Measurements from ENCODE around the gene APEH.

APEH gene

DNA sequence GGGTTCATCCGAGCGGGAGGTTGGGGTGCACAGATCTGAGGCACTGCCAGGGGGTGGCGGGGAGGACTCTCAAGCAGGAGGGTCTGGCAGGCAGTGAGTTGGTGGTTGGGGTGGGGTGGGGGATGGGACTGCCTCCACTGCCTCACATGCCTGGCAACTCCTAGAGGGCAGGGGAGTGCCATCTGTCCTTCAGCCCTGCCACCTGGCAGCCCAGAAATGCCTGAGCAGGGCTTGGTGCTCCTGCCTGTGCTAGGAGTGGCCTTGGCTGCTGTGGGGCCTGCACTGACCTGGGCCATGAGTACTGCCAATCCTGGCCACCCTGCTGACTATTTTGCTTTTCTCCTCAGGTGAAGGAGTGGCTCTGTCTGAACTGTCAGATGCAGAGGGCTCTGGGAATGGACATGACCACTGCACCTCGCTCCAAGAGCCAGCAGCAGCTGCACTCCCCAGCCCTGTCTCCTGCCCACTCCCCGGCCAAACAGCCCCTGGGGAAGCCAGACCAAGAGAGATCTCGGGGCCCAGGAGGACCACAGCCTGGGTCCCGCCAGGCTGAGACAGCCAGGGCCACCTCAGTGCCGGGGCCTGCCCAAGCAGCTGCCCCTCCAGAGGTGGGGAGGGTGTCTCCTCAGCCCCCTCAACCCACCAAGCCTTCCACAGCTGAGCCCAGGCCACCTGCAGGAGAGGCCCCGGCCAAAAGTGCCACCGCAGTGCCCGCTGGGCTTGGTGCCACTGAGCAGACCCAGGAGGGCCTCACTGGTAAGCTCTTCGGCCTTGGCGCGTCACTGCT lies 32.0 kb upstream of the APEH start:
- TF ChIP-seq, protein P1, sequence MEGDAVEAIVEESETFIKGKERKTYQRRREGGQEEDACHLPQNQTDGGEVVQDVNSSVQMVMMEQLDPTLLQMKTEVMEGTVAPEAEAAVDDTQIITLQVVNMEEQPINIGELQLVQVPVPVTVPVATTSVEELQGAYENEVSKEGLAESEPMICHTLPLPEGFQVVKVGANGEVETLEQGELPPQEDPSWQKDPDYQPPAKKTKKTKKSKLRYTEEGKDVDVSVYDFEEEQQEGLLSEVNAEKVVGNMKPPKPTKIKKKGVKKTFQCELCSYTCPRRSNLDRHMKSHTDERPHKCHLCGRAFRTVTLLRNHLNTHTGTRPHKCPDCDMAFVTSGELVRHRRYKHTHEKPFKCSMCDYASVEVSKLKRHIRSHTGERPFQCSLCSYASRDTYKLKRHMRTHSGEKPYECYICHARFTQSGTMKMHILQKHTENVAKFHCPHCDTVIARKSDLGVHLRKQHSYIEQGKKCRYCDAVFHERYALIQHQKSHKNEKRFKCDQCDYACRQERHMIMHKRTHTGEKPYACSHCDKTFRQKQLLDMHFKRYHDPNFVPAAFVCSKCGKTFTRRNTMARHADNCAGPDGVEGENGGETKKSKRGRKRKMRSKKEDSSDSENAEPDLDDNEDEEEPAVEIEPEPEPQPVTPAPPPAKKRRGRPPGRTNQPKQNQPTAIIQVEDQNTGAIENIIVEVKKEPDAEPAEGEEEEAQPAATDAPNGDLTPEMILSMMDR (IDR thresholded peaks at IDR 0.05; ENCODE audit: insufficient read depth, missing control alignments): no peak

DNA sequence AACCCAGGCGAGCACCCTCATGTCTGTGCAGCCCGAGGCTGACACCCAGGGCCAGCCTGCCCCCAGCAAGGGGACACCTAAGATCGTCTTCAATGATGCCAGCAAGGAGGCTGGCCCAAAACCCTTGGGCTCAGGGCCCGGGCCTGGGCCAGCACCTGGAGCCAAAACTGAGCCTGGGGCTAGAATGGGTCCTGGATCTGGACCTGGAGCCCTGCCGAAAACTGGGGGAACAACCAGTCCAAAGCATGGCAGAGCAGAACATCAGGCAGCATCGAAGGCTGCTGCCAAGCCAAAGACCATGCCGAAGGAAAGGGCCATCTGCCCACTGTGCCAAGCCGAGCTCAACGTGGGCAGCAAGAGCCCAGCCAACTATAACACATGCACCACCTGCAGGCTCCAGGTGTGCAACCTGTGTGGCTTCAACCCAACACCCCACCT lies 31.4 kb upstream of the APEH start:
- FAIRE-seq: no peak
- DNase-seq (ENCODE audit: insufficient read length, low spot score): no peak
- TF ChIP-seq, protein P1 (IDR thresholded peaks at IDR 0.05; ENCODE audit: insufficient read depth, missing control alignments): no peak

More for the DNA sequence above, 32.0 kb upstream of the APEH start:
- DNase-seq (ENCODE audit: insufficient read length, low spot score) (no peak), FAIRE-seq (no peak)

DNA sequence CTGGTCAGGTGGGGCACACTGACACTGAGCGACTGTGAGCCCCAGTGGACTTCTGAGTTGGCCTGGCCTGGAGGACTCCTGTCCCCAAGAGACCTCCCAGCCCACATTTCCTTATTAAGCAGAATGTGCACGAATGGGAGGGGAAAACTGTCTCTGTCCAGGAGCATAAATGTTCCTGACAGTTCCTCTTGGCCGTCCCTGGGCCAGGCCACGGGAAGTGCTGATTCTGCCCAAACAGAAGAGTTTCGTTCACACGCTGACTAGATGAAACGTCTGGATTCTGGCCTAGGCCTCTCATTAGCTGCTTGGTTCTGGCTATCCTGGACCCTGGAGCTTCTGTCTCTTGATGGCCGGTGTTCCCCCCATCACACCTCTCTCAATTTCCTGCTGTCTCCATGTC lies 29.5 kb upstream of the APEH start:
- FAIRE-seq (no peak), DNase-seq (ENCODE audit: insufficient read length, low spot score) (no peak)
- TF ChIP-seq, protein P1 (IDR thresholded peaks at IDR 0.05; ENCODE audit: insufficient read depth, missing control alignments): no peak

DNA sequence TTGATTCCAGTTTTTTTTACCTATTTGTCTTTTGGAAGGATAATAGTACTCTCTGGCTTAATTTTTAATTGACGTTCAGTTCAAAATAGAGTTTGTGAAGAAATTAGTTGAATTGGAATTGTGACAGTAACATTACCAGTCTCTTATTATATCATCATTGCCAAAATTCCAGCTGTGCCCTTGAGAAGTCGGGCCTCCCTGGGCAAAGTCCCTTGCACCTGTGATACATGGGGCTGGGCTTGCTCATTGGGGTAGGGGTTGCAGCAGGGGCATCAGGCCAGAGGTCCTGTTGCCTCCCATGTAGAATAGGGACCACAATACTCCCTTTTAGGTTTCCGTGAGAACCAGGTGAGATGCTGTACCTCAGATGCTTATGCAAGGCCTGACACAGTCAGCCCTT lies 27.9 kb upstream of the APEH start:
- FAIRE-seq (no peak), DNase-seq (ENCODE audit: insufficient read length, low spot score) (no peak)
- TF ChIP-seq, protein P1 (IDR thresholded peaks at IDR 0.05; ENCODE audit: insufficient read depth, missing control alignments): no peak

DNA sequence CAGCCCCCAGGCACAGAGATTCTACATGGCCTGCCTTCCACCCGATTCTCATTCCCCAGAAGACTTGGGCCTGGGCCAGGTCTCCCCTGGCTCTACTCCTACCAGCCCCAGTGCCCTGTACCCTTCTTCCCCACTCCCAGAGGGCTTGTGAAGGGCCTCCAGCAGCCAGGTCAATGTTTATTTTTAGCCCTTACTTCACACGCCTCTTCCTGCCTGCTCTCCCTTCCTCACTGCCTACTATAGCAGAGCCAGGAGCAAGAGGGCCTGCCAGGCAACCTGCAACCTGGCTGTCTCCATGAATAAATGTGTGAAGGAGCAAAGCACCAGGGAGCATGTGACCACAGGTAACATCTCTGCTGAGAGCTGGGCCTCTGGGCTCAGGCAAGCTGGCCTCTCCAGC lies 26.4 kb upstream of the APEH start:
- FAIRE-seq: no peak
- no peak for DNase-seq (ENCODE audit: insufficient read length, low spot score)
- TF ChIP-seq, protein P1 (IDR thresholded peaks at IDR 0.05; ENCODE audit: insufficient read depth, missing control alignments): no peak

DNA sequence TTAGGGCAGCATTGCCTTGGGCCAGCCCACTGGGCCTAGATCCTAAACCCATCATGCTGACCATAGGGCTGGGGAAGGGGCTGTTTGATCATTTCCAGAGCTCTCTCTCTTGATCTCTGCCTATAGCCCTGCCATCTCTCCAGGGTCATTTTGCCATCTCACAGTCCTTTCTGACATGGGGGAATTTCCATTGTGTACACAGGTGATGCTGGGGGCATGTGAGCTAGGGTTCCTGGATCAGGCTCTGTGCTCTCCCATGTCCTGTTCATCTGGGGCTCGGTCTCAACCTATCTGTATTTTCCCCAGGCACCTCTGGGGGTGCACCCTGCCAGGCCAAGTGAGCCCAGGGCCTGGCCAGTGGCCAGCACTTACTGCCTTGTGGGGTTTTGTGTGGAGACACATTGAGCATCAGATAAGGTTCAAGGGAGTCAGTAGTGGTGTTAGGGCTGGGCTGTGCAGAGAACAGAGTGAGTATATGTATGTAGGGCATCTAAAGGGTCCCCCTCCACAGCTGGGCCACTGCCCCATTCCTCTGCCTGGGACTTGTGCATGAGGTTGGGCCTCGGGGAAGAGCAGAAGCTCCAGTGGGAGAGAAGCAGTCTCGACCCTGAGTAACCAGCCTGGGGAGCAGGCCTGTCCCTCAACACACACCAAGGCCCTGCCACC lies 25.7 kb upstream of the APEH start:
- DNase-seq (ENCODE audit: insufficient read length, low spot score) (no peak), FAIRE-seq (no peak)
- TF ChIP-seq, protein P1 (IDR thresholded peaks at IDR 0.05; ENCODE audit: insufficient read depth, missing control alignments): no peak

DNA sequence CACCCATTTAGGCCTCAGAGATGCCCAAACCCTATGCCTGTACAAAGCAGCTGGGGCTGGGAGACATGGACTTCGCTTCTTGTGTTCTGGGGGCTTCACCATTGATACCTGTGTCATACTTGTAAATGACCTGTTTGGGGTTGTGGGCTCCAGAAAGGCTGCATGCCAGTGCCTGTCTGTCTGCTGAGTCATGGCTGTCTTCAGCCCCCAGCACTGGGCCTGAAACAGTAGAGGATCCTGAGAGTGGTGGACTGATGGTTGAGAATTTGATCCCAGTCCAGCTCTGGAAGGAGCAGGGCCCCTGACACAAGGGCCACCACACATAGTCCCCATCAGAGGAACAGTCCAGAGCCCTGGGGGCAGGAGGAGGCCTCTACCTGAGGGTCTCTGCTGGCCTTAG lies 24.6 kb upstream of the APEH start:
- FAIRE-seq: no peak

More for the DNA sequence above, 24.6 kb upstream of the APEH start:
- DNase-seq (ENCODE audit: insufficient read length, low spot score): no peak
- TF ChIP-seq, protein P1 (IDR thresholded peaks at IDR 0.05; ENCODE audit: insufficient read depth, missing control alignments): no peak
